Gastrocnemius medialis (tissue), 4 donors: Measurements from ENCODE around the gene RFC1.

Experiments
- CTCF ChIP-seq, 5 experiments: fragments of 450-650 bp in 3 of 5; fragments of 200-600 bp in 2 of 5; sonication (generic) in 2 of 5; IDR thresholded peaks in 4 of 5; conservative IDR thresholded peaks in 1 of 5; 1 replicate in 4 of 5; 2 replicates in 1 of 5; pipeline ENCODE4 v1.5.1; 2016 to 2019; ENCODE audit warnings: antibody characterized with exemption in 5 of 5, mild to moderate bottlenecking in 3 of 5, moderate library complexity in 3 of 5
- POLR2A ChIP-seq, 2 donors: fragments of 450-650 bp; IDR thresholded peaks; one replicate each; pipeline ENCODE4 v1.6.1; 2017; ENCODE audit warnings: antibody characterized with exemption in 2 of 2, mild to moderate bottlenecking in 2 of 2, moderate library complexity in 2 of 2

GRCh38 chr4:39365360-39365759, 802 bp downstream of the RFC1 start:
- TF ChIP-seq CTCF (IDR thresholded peaks at IDR 0.05 in 4 of 5, conservative IDR thresholded peaks at IDR 0.05 in 1 of 5) (no peak), POLR2A (IDR thresholded peaks at IDR 0.05) (no peak)
